Stimulated activated CD4-positive, alpha-beta T cell treated with anti-CD3 and anti-CD28 coated beads, TNF-alpha, amount 100 ng/mL, for 4 hours (primary cell): ENCODE data around the gene RBP3.

Experiments
- DNase-seq, 3 experiments: peaks; one replicate each; pipeline ENCODE4 v3.0.0-alpha.2; 2020; ENCODE audit warnings: low read depth in 3 of 3

Gene RBP3

DNA sequence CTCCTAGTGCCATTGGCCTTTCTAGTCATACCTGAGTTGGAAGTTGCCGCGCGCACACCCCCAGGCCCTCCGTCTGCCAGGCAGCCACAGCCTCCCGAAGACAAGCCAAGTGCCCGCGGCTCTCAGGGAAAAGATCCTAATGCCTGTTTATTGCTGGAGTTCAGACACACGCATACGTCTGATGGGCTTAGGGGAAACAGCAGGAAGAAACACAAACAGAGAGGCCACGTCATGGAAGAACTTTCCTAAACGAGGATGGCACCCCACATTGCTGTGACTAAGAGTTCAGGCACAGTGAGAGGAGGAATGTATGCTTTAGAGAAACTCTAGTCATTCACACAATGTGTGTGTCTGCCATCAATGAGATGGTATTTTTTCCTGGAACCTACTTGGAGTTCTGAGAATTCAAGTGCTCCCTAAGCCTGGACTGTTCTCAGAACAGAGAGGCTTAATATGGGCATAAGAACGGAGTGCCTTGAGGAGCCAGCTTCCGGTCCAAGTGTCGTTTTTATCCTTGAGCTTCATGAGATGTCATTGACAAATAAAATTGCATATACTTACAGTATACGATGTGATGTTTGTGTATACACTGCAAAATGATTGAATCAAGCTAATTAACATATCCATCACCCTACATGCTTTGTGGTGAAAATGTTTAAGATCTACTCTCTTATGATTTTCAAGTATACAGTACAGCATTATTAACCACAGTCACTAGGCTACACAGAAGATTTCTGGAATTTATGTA, 11.6 kb upstream of the RBP3 start:
- no peak for DNase-seq

DNA sequence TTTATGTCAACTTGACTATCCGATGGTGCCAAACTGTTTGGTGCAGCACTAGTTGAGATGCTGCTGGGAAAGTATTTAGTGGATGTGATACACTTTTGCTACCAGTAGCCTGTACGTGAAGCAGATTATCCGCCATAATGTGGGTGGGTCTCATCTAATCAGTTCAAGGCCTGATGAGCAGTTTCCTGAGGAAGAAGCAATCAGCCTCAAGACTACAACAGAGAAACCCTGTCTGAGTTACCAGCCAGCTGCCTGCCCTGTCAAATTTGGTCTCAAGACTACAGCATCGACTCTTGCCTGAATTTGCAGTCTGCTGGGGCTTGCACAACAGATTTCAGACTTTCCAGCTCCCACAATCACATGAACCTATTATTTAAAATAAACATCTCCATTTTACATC, 10.9 kb upstream of the RBP3 start:
- DNase-seq, result no peak

DNA sequence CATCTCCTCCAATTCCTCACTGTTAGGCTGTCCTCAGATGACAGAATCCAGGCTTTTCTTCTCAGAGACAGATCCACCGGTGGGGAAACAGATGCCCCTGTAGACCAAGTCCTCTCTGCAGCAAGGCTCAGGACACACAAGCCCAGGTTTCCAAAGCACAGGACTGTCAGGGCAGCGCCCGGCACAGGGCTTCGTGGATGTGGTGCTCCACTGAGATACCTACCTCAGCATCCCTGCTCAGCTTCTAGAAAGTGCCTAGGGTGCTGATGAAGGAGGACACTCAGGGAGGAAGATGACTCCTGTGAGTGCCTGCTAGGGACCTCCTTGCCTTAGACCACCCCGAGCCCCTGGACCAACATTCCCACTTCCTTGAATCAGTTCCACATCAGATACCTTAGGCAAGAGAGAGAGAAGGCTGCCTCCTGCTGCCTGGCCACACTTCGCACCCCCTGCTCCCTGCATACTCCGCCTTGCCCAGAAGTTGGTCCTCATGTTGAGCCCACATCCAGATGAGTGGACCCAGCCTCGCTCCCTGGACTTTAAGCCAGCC, 8.9 kb upstream of the RBP3 start:
- DNase-seq, result no peak

DNA sequence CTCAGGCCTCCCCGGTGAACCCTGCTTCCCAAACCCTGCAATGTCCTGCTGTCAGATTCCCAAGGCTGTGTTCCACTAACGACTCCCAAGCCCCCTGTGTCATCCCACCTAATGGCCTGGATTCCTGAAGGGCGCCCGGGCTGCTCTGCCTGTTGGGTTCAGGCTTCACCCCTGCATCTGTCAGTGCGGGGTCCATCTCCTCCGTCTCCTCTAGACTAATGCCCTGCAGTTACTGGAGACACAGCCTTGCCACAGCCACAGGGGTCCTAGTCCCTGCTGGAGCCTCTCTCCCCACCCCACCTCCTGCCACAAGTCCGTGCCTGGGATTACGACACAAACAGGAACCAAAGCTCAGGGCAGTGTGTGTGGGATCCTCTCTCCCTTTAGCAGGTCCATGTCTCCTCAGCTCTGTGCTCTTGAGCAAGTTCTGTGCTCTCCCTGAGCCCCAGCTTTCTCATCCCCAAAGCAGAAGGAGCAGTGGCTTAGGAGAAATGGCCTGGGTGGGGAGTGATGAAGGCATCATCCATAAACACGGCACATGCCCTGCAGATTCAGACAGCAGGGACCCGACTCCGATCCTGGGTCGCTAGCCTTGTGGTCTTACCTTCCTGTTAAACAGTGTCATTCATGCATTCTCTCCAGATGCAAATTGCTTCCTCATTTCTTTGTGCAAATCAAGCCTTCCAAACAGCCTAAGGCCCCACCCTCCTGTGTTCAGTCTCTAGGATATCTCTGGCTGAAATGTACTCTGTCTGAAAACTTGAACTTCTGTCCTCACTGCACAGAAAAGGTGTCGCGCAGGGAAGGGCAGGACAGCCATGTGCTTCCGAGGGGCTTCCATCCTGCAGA, 8.2 kb upstream of the RBP3 start:
- DNase-seq, result no peak

DNA sequence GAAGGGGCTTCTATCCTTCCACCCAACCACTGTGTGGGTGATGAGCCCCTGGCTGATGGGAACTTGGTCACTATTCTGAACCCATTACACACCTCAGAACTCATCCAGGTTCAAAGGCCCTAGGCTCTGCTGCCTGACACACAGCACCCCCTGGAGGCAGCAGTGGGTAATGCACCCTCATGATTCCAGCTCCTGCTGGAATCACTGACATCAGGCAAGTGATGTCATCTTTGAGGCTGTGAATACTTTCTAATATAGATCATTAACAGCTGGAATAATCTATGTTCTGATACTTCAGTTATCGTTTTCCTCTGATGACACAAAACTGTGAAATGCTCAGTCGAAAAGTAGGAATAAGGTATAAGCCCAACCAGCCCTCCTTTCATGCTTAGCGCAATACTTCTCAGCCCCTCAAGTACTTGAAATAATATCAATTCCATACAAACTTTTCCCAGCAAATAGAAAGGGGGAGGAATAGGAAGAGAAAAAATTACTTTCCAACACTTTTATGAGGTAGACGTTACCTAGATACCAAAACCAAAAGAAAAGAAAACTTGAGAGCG, 7.5 kb upstream of the RBP3 start:
- DNase-seq, result peak; percentile 42 to 56 (median 51)

DNA sequence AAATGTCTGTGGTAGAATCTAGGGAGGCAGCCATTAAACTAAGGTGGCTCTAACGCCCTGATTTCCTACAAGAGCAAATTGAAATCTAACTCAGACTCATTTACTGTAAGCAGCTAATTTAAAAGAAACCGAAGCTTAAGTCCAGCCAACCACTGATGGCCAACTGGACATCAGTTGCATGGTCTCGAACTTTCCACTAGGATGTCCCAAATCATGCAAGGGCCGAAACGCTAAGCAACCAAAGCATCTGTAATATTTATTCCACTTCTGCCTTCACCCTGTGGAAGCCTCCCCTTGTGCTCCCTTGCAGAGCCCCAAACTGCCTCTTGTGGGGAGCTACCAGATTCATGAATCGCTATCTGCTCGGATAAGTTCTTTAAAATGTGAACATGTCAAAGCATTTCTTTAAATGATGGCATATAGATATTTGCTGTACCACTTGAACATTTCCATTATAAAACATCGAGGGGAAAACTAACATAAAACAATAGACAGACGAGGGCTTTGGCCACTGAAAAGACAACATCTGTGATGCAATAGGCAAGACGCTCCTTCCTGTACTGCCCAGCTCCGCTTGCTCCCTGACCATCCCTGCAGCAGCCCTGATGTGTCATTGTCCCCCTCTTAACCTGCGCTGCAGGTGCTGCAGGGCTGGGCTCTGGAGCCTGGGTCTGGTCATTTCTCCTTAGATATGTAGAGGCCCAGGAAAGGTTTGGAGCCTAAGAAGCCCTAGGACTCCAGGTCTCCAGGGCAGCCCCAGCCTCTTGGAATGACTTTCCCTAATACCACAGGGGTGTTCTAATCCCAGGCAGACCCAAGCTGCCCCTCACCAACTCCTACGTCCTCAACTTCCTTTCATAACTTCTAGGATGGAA, 2.9 kb upstream of the RBP3 start:
- DNase-seq, result no peak

DNA sequence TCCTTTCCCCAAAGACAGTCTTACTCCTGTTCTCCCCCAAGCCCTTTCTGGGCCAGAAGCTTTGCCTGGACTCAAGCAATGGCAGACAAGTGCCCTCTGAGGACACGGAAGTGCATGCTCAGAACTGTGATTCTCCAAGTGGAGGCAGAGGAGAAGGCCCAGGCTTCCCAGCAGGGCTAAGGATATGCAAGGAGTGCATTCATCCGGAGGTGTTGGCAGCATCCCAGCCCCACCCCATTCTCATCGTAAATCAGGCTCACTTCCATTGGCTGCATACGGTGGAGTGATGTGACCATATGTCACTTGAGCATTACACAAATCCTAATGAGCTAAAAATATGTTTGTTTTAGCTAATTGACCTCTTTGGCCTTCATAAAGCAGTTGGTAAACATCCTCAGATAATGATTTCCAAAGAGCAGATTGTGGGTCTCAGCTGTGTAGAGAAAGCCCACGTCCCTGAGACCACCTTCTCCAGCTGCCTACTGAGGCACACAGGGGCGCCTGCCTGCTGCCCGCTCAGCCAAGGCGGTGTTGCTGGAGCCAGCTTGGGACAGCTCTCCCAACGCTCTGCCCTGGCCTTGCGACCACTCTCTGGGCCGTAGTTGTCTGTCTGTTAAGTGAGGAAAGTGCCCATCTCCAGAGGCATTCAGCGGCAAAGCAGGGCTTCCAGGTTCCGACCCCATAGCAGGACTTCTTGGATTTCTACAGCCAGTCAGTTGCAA, 1.4 kb upstream of the RBP3 start:
- no peak for DNase-seq

DNA sequence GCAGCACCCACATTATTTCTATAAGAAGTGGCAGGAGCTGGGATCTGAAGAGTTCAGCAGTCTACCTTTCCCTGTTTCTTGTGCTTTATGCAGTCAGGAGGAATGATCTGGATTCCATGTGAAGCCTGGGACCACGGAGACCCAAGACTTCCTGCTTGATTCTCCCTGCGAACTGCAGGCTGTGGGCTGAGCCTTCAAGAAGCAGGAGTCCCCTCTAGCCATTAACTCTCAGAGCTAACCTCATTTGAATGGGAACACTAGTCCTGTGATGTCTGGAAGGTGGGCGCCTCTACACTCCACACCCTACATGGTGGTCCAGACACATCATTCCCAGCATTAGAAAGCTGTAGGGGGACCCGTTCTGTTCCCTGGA, 874 bp upstream of the RBP3 start:
- no peak for DNase-seq

DNA sequence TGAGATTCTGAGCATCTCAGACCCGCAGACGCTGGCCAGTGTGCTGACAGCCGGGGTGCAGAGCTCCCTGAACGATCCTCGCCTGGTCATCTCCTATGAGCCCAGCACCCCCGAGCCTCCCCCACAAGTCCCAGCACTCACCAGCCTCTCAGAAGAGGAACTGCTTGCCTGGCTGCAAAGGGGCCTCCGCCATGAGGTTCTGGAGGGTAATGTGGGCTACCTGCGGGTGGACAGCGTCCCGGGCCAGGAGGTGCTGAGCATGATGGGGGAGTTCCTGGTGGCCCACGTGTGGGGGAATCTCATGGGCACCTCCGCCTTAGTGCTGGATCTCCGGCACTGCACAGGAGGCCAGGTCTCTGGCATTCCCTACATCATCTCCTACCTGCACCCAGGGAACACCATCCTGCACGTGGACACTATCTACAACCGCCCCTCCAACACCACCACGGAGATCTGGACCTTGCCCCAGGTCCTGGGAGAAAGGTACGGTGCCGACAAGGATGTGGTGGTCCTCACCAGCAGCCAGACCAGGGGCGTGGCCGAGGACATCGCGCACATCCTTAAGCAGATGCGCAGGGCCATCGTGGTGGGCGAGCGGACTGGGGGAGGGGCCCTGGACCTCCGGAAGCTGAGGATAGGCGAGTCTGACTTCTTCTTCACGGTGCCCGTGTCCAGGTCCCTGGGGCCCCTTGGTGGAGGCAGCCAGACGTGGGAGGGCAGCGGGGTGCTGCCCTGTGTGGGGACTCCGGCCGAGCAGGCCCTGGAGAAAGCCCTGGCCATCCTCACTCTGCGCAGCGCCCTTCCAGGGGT, 703 bp downstream of the RBP3 start:
- DNase-seq, result no peak

DNA sequence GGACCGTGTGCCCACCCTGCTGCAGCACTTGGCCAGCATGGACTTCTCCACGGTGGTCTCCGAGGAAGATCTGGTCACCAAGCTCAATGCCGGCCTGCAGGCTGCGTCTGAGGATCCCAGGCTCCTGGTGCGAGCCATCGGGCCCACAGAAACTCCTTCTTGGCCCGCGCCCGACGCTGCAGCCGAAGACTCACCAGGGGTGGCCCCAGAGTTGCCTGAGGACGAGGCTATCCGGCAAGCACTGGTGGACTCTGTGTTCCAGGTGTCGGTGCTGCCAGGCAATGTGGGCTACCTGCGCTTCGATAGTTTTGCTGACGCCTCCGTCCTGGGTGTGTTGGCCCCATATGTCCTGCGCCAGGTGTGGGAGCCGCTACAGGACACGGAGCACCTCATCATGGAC, 1.4 kb downstream of the RBP3 start:
- no peak for DNase-seq

DNA sequence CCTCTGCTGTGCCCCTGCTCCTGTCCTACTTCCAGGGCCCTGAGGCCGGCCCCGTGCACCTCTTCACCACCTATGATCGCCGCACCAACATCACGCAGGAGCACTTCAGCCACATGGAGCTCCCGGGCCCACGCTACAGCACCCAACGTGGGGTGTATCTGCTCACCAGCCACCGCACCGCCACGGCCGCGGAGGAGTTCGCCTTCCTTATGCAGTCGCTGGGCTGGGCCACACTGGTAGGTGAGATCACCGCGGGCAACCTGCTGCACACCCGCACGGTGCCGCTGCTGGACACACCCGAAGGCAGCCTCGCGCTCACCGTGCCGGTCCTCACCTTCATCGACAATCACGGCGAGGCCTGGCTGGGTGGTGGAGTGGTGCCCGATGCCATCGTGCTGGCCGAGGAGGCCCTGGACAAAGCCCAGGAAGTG, 1.8 kb downstream of the RBP3 start:
- DNase-seq, result no peak

DNA sequence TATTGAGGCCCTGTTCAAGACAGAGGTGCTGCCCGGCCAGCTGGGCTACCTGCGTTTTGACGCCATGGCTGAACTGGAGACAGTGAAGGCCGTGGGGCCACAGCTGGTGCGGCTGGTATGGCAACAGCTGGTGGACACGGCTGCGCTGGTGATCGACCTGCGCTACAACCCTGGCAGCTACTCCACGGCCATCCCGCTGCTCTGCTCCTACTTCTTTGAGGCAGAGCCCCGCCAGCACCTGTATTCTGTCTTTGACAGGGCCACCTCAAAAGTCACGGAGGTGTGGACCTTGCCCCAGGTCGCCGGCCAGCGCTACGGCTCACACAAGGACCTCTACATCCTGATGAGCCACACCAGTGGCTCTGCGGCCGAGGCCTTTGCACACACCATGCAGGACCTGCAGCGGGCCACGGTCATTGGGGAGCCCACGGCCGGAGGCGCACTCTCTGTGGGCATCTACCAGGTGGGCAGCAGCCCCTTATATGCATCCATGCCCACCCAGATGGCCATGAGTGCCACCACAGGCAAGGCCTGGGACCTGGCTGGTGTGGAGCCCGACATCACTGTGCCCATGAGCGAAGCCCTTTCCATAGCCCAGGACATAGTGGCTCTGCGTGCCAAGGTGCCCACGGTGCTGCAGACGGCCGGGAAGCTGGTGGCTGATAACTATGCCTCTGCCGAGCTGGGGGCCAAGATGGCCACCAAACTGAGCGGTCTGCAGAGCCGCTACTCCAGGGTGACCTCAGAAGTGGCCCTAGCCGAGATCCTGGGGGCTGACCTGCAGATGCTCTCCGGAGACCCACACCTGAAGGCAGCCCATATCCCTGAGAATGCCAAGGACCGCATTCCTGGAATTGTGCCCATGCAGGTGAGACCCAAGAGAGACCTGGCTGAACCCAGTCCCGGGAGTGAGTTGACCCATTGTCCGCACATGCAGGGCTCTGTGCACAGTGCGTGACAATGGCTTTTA, 2.8 kb downstream of the RBP3 start:
- no peak for DNase-seq

DNA sequence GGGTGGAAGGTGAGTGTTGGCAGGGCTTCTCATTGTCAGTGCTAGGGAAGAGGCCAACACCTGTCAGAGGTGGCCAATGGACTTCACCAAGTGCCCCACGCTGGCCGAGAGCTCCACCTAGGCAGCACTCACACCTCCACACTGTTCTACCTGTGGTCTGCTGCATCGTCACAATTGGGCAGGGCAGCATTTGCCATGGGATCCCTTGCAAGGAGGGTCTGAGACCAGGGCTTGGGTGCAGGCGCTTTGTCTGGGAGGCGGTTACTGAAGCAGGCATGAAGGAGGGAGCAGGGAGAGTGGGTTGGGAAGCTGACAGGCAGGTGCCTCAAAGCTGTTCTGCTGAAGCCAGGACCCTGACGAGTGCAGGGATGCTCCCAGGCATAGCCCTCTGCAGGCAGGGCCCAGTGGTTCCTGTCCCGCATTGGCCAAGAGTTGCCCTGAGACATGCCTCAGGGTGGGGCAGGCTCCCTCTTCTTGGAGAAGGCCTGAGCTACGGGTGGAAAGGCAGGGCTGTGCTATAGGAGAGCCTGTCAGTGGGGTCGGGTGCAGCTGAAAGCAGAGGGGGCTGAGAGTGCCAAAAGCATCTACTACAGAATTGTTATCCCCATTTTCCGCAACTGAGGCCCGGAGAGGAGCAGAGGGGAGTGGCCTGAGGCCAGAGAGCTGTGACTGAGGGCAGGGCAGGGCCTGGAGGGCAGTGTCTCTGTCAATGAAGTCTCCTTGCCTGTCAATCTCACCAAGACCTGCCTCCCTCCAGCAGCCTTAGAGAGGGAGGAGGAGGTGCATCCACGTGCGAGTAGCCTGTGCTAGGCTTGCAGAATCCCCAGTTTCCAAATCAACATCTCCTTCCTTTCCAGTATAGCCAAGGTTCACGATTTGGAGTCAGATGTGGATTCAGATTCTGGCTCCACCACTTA, 4.0 kb downstream of the RBP3 start:
- DNase-seq, result no peak

DNA sequence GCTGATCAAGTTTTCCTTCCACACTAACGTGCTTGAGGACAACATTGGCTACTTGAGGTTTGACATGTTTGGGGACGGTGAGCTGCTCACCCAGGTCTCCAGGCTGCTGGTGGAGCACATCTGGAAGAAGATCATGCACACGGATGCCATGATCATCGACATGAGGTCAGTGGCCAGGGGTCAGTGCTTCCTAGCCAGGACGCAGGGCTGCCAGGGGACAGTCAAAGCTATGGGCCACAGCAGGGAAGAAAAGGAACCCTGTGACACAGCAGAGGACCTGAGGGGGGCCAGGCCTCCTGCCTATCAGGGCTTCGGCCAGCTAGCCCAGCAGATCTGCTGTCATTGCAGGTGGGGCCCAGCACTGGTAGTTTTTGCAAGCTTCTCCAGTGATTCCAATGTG, 5.2 kb downstream of the RBP3 start:
- DNase-seq, result no peak

DNA sequence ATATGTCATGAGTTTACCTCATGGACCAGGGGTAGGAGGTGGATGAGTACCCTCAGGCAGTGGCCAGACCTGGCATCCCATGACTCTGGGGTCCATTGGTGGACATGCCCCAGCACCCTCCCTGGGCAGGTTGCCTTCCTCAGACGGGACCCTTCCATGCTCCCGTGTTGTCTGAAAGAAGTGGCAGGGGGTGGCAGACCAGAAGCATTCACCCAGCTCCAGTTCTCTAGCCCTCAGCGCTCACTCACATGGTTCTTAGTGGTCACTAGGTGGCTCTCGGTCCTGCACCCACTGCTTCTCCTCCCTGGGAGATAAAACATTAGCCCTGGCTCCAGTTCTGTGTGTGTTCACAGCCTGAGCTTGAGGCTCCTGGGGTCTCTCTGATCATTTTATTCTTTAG, 6.0 kb downstream of the RBP3 start:
- no peak for DNase-seq

DNA sequence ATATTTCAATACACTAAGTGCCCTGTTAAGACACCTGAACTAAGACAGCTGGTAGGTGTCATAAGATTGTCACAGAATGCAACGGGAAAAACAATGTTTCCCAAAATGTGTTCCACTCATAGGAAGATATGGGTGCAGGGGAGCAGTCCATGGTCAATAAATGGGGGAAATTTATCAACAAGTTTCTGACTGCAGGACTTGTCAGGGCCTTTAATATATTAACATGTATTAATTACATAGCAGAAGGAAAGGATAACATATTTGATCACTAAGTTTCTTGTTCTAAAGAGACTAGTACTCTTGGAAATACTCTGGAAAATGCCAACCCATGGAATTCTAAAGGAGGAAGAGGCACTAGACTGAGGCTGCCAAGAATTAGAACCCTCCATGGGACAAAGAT, 6.7 kb downstream of the RBP3 start:
- DNase-seq, result no peak

DNA sequence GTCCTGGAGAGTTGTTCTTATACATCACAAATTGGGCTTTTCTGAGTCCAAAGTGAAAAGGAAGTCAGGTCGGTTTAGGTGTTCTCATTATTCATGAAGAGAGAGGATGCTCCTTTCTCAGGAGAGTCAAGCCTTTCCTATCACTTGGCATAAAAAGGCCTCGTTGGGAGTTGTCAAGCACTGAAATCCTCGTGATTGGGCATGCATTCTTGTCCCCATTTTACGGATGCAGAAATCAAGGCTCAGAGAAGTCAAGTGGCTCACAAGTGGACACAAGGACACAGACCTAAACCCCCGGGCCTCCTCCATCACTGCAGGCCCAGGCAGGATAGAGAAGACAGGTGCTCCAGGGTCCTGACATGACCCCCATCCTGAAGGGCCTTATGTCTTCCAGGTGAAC, 8.5 kb downstream of the RBP3 start:
- DNase-seq, result no peak

DNA sequence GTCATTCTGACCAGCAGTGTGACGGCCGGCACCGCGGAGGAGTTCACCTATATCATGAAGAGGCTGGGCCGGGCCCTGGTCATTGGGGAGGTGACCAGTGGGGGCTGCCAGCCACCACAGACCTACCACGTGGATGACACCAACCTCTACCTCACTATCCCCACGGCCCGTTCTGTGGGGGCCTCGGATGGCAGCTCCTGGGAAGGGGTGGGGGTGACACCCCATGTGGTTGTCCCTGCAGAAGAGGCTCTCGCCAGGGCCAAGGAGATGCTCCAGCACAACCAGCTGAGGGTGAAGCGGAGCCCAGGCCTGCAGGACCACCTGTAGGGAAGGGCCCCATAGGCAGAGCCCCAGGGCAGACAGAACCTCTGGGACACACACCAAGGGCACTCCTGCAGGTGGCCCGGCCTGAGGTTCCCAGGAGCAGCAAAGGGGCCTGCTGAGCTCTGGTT, 9.0 kb downstream of the RBP3 start:
- no peak for DNase-seq
